GM06990 (cell line): Measurements from ENCODE around the gene DHX58.
A peak's percentile ranks its signal among the peaks of the same experiment; 100 is the strongest.

Experiments
- DNase-seq: peaks from one replicate; pipeline ENCODE4 v3.0.0-alpha.2; 2011; ENCODE audit not compliant: insufficient read length; ENCODE audit errors: extremely low read depth
- H3K27me3 ChIP-seq: replicated peaks from 2 replicates; pipeline ENCODE4 v1.6.0; 2011; ENCODE audit warnings: low read length; ENCODE audit not compliant: control insufficient read depth, insufficient read depth
- H3K36me3 ChIP-seq: 2 replicates; pipeline ENCODE4 v1.5.1; 2011; ENCODE audit warnings: low read length; ENCODE audit not compliant: control insufficient read depth, insufficient read depth
- H3K4me3 ChIP-seq: replicated peaks from 2 replicates; pipeline ENCODE4 v1.5.1; 2011; ENCODE audit warnings: low read depth, mild to moderate bottlenecking, control low read depth, low read length
- TF ChIP-seq, protein P1 (sequence below): IDR thresholded peaks from 2 replicates; pipeline ENCODE4 v1.5.1; 2011; ENCODE audit warnings: low read length, control low read depth, mild to moderate bottlenecking, inconsistent platforms; ENCODE audit not compliant: insufficient read depth, poor library complexity, severe bottlenecking

The DHX58 gene

DNA sequence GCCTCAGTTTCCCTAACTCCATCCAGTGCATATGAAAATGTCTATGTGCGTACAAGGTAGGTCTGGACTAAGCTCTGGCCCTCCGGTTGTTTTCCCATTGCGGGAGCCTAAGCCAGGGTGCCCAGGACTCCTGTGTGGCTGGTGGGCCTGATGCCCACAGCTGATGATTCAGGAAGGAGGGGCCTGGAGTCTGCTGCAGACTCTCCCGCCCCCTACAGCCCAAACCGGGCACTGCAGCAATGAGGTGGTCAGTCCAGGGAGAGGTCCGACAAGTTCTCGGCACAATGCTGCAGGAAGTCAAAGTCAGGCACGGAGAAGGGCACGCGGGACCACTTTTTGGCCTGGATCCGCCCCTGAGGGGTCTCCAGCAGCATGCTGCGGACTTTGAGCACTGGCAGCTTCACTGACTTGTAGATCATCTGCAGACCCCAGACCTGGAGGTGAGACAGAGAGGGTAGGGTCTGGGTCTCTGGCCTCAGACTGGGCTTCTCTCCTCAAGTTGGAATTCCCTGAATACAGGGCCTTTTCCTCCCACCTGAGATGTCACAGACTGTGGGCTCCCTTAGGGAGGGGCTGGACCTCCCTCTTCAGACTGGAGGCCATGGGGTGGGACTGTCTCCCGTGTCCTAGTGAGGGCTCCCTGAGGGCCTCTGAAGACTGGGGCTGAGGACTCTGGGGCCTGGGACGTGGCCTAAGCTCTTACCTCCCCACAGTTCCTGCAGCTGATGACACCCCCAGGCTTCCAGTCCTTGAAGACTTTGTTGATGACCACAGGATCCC, 10.8 kb downstream of the DHX58 start:
- H3K36me3 ChIP-seq = peaks cover 1% of the 10 kb centered on the region; the same call in 1 of the 2 replicates
- no peak for DNase-seq

DNA sequence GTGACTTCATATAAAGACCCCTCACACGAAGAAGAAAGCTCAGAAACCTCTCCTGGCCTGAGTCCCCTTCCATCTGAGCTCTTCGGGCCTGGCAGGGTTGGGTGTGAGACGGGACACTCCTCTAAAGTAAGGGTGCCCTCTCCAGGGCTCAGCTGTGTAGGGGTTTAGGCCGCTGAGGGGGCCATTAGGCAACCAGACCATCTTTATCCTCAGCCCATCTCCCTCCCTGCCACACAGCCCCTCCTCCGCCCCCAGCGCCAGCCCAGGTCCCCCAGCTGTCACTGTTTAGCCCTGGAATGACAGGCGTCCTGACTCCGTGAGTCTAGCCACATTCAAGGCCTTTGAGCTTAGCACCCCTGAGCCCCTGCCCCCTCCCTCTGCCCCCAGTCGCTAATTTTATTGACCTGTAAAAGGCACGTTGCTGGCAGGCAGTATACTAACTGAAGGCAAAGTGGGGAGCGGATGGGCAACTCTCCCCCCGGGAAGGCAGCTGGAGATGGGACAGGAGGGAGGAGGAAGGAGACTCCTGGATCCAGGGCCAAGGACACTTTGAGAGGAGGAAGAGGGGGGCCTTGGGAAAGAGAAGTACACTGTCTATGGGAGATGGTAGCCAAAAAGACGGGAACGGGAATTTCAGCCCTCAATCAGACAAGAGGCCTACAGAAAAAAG, 13.6 kb downstream of the DHX58 start:
- TF ChIP-seq, protein P1, sequence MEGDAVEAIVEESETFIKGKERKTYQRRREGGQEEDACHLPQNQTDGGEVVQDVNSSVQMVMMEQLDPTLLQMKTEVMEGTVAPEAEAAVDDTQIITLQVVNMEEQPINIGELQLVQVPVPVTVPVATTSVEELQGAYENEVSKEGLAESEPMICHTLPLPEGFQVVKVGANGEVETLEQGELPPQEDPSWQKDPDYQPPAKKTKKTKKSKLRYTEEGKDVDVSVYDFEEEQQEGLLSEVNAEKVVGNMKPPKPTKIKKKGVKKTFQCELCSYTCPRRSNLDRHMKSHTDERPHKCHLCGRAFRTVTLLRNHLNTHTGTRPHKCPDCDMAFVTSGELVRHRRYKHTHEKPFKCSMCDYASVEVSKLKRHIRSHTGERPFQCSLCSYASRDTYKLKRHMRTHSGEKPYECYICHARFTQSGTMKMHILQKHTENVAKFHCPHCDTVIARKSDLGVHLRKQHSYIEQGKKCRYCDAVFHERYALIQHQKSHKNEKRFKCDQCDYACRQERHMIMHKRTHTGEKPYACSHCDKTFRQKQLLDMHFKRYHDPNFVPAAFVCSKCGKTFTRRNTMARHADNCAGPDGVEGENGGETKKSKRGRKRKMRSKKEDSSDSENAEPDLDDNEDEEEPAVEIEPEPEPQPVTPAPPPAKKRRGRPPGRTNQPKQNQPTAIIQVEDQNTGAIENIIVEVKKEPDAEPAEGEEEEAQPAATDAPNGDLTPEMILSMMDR = no peak
- no peaks in the 10 kb centered on the region for H3K27me3 ChIP-seq
- no peak overlapping the region for H3K4me3 ChIP-seq
- DNase-seq = no peak
- no peaks in the 10 kb centered on the region for H3K36me3 ChIP-seq

More for the DNA sequence above, 10.8 kb downstream of the DHX58 start:
- Histone ChIP-seq H3K4me3 (no peak overlapping the region), H3K27me3 (no peaks in the 10 kb centered on the region)
- TF ChIP-seq, protein P1 = peak; percentile 93

- no peaks in the 10 kb centered on the region for H3K36me3 ChIP-seq
- H3K4me3 ChIP-seq = no peak within 1 kb of the TSS
- H3K27me3 ChIP-seq = no peaks in the 10 kb centered on the region
- no peak for DNase-seq
- TF ChIP-seq, protein P1 = no peak
Observed at GRCh38 chr17:42097691-42098631, 14.6 kb downstream of the DHX58 start, which contains the start of gene ZNF385C. Gene ZNF385C, minus strand, starts transcription at chr17:42098473. Its CDS starts 35,417 bp downstream, at chr17:42063056.

- Histone ChIP-seq H3K36me3 (no peaks in the 10 kb centered on the region), H3K4me3 (no peak overlapping the region), H3K27me3 (no peaks in the 10 kb centered on the region; the same call in 1 of the 2 replicates)
- no peak for DNase-seq
- TF ChIP-seq, protein P1 = peak; percentile 7
Observed at GRCh38 chr17:42096360-42097111, 16.0 kb downstream of the DHX58 start.
